ENCODE results near the gene IL1A.

- no peak for TF ChIP-seq CTCF (conservative IDR thresholded peaks at IDR 0.05; ENCODE audit: low read depth, low read length)
- TF ChIP-seq EZH2 (IDR thresholded peaks at IDR 0.05; ENCODE audit: borderline replicate concordance, low read depth, low read length, poor library complexity, severe bottlenecking): no peak
These were observed 3.6 kb upstream of the IL1A start for GRCh38 chr2:112787729-112788393.
